Gastrocnemius medialis (tissue), 4 donors: Measurements from ENCODE around the gene KIAA1549.

ENCODE experiments used
- POLR2A ChIP-seq, 2 donors: fragments of 450-650 bp; IDR thresholded peaks; one replicate each; pipeline ENCODE4 v1.6.1; 2017; ENCODE audit warnings: antibody characterized with exemption in 2 of 2, mild to moderate bottlenecking in 2 of 2, moderate library complexity in 2 of 2
- TF ChIP-seq, protein P1 (sequence below), 5 experiments: fragments of 450-650 bp in 3 of 5; fragments of 200-600 bp in 2 of 5; sonication (generic) in 2 of 5; IDR thresholded peaks in 4 of 5; conservative IDR thresholded peaks in 1 of 5; 1 replicate in 4 of 5; 2 replicates in 1 of 5; pipeline ENCODE4 v1.5.1; 2016 to 2019; ENCODE audit warnings: antibody characterized with exemption in 5 of 5, mild to moderate bottlenecking in 3 of 5, moderate library complexity in 3 of 5

DNA sequence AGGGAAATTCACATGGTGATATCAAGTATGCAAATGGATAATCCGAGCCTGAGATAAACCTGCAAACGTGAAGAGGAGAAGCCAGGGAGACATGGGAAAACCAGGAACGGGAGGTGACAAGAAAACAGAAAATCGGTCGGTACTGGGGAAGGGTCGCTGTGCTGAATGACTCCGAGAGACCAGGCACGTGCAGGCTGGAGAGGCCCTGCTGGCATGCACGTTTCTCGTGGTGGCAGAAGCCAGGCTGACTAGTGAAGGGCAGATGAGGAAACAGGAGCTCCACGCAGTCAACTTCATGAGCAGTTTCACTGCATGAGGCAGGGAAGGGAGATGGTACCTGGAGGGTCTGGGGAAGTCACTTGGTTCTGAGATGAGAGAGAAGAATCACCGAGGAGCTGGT lies 48.3 kb downstream of the KIAA1549 start:
- TF ChIP-seq POLR2A (IDR thresholded peaks at IDR 0.05), result no peak
- TF ChIP-seq, protein P1, sequence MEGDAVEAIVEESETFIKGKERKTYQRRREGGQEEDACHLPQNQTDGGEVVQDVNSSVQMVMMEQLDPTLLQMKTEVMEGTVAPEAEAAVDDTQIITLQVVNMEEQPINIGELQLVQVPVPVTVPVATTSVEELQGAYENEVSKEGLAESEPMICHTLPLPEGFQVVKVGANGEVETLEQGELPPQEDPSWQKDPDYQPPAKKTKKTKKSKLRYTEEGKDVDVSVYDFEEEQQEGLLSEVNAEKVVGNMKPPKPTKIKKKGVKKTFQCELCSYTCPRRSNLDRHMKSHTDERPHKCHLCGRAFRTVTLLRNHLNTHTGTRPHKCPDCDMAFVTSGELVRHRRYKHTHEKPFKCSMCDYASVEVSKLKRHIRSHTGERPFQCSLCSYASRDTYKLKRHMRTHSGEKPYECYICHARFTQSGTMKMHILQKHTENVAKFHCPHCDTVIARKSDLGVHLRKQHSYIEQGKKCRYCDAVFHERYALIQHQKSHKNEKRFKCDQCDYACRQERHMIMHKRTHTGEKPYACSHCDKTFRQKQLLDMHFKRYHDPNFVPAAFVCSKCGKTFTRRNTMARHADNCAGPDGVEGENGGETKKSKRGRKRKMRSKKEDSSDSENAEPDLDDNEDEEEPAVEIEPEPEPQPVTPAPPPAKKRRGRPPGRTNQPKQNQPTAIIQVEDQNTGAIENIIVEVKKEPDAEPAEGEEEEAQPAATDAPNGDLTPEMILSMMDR (IDR thresholded peaks at IDR 0.05 in 4 of 5, conservative IDR thresholded peaks at IDR 0.05 in 1 of 5), result no peak
